Measurements from ENCODE around the gene ZBTB17. TPM values are rescaled to one million over a fixed set of nuclear protein-coding genes. Genes with fewer than 3 reads are reported as not detected.

The ZBTB17 gene
- total RNA-seq, 1 donor from 2014 or later: 24.1 TPM

- DNase-seq (ENCODE audit: low read depth): no peak
- Histone ChIP-seq H3K36me3 (ENCODE audit: control insufficient read depth, insufficient read depth, low read length) (no peaks in the 10 kb centered on the region), H3K4me3 (ENCODE audit: low read depth, low read length) (no peak overlapping the region), H3K27me3 (ENCODE audit: control insufficient read depth, insufficient read depth, low read length) (peaks cover 3% of the 10 kb centered on the region)
- TF ChIP-seq CTCF (IDR thresholded peaks at IDR 0.05; ENCODE audit: insufficient read depth, low read length, poor library complexity, severe bottlenecking): no peak
Measured at GRCh38 chr1:15992582-15993500, 16.9 kb upstream of the ZBTB17 start.

GRCh38 chr1:15992187-15992553, 16.3 kb upstream of the ZBTB17 start:
- Histone ChIP-seq H3K4me3 (ENCODE audit: low read depth, low read length) (no peak overlapping the region), H3K27me3 (ENCODE audit: control insufficient read depth, insufficient read depth, low read length) (peaks cover under 1% of the 10 kb centered on the region), H3K36me3 (ENCODE audit: control insufficient read depth, insufficient read depth, low read length) (no peaks in the 10 kb centered on the region)
- no peak for TF ChIP-seq CTCF (IDR thresholded peaks at IDR 0.05; ENCODE audit: insufficient read depth, low read length, poor library complexity, severe bottlenecking)
- no peak for DNase-seq (ENCODE audit: low read depth)

GRCh38 chr1:15991427-15992186, 15.7 kb upstream of the ZBTB17 start:
- no peaks in the 10 kb centered on the region for H3K36me3 ChIP-seq (ENCODE audit: control insufficient read depth, insufficient read depth, low read length)
- no peak for TF ChIP-seq CTCF (IDR thresholded peaks at IDR 0.05; ENCODE audit: insufficient read depth, low read length, poor library complexity, severe bottlenecking)
- no peak overlapping the region for H3K4me3 ChIP-seq (ENCODE audit: low read depth, low read length)
- no peaks in the 10 kb centered on the region for H3K27me3 ChIP-seq (ENCODE audit: control insufficient read depth, insufficient read depth, low read length)
- no peak for DNase-seq (ENCODE audit: low read depth)

GRCh38 chr1:15989776-15990175, 13.9 kb upstream of the ZBTB17 start:
- TF ChIP-seq CTCF (IDR thresholded peaks at IDR 0.05; ENCODE audit: insufficient read depth, low read length, poor library complexity, severe bottlenecking): no peak
- no peaks in the 10 kb centered on the region for H3K36me3 ChIP-seq (ENCODE audit: control insufficient read depth, insufficient read depth, low read length)
- H3K4me3 ChIP-seq (ENCODE audit: low read depth, low read length): no peak overlapping the region
- no peaks in the 10 kb centered on the region for H3K27me3 ChIP-seq (ENCODE audit: control insufficient read depth, insufficient read depth, low read length)
- no peak for DNase-seq (ENCODE audit: low read depth)

GRCh38 chr1:15988856-15989736, 13.2 kb upstream of the ZBTB17 start:
- no peaks in the 10 kb centered on the region for H3K36me3 ChIP-seq (ENCODE audit: control insufficient read depth, insufficient read depth, low read length)
- H3K27me3 ChIP-seq (ENCODE audit: control insufficient read depth, insufficient read depth, low read length): no peaks in the 10 kb centered on the region
- H3K4me3 ChIP-seq (ENCODE audit: low read depth, low read length): no peak overlapping the region
- no peak for DNase-seq (ENCODE audit: low read depth)
- TF ChIP-seq CTCF (IDR thresholded peaks at IDR 0.05; ENCODE audit: insufficient read depth, low read length, poor library complexity, severe bottlenecking): no peak

Data from kidney epithelial cell (primary cell).